HT-29 (cell line): ENCODE data around the gene SLC39A13. TPM values are rescaled to one million over a fixed set of nuclear protein-coding genes. Genes with fewer than 3 reads are reported as not detected.
A peak's percentile ranks its signal among the peaks of the same experiment; 100 is the strongest.

ENCODE experiments used
- DNase-seq: peaks from one replicate; pipeline ENCODE4 v3.0.0-alpha.2; 2015; ENCODE audit warnings: low spot score
- total RNA-seq: library from RNA; depleted of rRNA; stranded (reverse); fragments of >200 nt; shearing (Covaris generic); gene quantifications from 2 replicates; pipeline ENCODE4 v1.2.3, GENCODE V29; 2014; rRNA removed

Gene SLC39A13
- 56.0 and 67.0 TPM in 2 replicates for total RNA-seq

DNA sequence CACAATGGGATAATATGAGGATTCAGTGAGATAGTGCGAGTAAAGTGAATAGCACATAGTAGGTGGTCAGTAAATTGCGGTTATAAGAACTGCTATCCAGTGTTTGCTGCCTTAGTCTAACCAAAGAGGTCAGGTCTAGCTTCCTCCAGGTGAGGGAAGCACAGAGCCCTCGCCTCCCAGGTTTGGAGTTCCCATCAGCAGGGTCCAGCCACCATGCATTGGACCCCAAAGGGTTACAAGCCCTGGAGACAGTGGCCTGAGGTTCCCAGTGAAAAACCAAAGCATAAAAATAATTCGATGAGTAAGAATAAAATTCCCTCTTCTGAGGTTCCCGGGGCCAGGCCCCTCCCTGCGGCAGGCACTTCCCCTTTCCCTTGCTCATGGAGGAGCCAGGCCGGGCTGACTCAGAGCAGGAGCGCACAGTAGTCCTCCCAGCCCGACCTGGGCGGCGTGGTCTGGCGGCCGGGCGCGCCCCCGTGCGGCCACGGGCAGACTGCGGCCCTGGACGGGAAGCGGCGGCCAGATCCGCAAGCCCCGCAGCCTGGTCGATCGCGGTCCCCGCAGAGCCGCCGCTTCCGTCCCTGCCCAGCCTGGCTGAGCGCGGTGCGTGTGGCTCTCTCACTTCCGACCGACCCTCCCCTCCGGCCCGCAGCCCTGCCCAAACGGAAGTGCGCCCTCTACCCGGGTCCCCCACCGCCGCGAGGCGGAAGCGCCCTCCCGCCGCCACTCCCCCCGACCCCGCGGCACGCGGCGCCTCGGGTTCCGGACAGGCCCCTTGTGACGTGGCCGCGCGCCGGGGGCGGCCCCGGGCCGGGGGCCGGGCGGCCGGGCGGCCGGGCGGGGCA is at the start of gene SLC39A13:
SLC39A13 (plus strand) TSS at position 845 of the 845 bp plus-strand sequence. CDS start 1,505 bp downstream, outside the sequence.
- peak; percentile 94 for DNase-seq

DNA sequence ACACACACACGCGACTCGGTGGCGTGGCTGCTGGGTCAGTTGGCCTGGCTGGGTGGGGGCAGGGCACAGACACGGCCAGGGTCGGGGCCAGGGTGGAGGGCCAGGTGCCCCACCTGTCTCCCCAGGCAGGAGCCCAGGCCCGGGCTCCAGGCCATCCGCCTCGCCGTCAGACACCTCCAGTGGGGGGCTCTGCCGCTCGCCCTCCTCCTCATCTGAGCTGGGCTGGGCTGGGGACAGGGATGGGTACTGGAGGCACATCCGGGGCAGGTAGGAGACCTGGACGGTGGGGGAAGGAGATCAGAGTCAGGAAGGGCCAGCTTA is 49.7 kb upstream of the SLC39A13 start:
- DNase-seq: no peak

DNA sequence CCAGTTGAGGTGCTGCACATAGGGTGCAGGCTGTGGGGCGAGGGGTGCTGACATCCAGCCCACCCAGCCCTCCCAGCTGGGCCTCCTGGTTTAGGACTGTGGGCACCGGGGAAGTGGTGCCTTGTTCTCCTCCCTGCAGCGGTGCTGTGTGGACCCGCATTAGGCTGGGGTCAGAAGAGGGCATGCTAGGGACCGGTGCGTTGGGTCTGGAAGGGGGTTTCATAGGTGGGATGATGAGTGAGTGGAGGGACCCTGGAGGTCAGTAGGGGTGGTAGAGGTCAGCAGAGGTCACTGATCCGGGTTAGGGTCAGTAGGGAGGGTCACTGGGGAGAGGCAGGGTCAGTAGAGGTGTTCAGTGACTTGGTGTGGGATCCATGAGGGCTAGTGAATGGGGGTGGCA is 49.2 kb upstream of the SLC39A13 start:
- DNase-seq: no peak

DNA sequence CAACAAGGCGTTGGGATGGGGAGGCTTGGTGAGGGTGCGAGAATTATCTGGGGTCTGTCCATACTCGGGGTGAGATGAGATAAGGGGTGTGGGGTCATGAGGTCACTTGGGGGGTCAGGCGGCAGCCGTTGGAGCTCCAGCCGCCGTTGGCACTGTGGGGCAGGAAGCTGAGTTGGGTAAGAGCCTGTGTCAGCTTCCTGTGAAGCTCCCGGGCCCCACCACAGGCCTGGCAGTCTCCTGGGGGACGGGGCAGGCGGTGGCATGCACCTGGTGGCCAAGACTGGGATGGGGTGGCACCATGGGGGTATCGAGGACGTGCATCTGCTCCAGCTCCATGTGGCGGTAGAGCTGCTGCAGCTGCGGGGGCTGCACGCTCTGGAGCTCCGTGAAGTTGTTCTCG is 48.8 kb upstream of the SLC39A13 start:
- DNase-seq: no peak

DNA sequence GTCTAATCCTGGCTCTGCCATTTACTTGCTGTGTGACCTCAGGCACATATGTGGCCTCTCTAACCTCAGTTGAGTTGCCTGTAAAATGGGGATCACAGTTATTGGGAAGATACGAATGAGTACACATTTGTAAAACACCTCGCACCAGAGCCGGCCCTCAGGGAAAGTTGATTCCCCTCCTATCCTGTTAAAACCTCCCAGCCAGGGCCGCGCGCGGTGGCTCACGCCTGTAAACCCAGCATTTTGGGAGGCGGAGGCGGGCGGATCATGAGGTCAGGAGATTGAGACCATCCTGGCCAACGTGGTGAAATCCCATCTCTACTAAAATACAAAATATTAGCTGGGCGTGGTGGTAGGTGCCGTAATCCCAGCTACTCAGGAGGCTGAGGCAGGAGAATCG is 48.0 kb upstream of the SLC39A13 start:
- no peak for DNase-seq

DNA sequence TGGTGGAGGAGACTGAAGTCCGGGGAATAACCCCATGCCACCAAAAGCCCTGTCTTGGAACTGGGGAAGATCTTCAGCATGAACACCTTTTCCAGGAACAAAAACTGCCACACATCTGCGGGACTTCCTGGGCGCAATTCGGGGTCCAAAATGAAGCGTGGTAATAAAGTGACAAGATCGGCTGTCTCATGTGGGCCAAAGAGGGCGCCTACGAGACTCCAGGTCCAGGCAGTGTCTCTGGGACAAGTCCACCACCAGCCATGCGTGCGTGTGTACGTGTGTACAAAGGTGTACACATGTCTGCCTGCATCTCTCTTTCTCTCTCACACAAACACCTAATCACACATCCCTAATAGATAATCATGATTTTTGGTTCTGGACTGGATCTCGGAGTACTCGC is 47.0 kb upstream of the SLC39A13 start:
- no peak for DNase-seq

DNA sequence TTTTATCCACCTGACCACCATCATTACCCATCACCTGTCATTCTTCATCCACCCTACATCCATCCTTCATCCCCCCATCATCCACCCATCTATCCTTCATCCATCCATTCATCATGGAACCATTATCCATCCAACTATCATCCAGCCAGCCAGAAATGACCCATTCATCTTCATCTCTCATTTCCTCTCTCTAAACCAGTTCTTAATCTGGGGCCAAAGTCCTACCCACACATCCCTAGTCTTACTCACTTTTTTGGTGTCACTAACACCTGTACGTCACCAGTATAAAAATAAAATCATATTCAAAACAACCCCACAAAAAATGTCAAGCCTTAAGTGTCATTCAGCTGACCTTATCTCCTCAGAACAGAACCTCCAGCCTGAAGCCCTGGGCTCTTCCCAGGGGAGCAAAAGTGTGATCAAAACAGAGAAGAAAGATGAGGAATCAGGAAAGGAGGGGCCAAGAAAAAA is 42.3 kb upstream of the SLC39A13 start:
- no peak for DNase-seq

DNA sequence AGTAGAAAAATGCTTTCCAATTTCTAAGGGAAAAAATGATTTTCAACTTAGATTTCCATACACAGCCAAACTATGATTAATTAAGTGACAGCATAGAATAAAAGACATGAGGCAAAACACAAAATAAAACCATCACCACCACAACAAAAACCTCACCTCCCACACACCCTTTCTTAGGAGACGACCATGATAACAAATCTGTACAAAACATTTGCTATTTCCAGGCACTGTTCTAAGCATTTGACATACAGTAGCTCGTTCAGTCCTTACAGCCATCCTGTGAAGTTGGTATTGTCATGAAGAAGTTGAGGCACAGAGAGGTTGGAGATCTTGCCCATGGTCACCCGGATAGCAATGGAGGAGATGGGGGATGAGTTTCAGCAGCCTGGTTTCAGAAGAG is 38.7 kb upstream of the SLC39A13 start:
- DNase-seq: no peak

DNA sequence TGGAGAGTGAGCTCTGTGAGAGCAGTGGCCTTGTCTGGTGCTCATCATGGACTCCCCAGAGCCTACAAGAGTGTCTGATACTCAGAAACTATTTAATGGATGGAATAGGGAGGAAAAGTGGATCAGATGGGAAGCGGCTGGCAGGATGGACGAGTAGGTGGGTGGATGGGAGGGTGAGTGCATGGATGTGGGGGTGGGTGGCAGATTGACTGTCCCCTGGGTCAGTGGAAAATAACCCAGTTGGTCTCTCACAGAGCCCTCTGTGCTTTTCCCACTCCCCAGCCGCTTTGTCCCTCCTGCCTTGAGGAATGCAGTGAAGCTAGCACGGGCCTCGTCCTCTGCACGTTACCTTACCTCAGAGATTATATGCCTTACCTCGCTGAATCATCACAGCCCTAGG is 36.0 kb upstream of the SLC39A13 start:
- no peak for DNase-seq

DNA sequence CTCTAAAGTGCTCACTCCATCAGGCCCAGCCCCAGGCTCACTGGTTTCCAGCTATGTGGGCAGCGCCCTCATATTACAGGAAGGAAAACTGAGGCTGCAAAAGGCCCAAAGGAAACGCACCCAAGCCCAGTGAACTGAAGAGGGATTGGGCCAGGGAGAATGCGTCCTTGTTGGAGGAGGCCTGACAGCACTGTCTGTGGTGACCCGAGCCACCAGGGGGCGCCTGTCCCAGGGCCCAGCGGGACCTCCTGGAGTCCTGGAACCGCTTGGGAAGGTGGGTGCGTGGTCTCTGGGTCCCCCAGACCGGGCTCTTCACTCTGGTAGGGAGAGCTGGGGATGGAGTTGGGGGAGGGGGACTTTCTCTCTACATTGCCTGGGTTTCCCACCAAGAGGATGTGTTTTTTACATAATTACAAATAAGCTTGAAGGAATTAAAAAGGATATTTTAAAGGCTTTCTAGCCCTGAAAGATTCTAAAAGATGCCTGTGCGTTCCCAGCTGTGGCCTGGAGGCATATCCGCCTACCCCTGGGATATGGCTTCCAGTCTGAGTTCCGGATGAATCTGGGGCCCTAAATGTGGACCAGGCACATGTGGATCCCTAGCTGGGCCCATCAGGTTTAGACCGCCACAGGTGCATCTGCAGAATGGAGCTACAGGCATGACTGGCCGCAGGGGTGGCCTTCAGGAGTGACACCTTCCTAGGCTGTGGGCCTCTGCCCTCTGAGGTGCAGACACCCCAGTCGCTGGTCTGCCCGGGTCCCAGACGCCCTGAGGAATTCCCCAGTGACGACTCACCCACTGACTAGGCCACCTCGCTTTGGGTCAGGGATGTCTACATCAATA is 34.3 kb upstream of the SLC39A13 start:
- DNase-seq: peak; percentile 83

DNA sequence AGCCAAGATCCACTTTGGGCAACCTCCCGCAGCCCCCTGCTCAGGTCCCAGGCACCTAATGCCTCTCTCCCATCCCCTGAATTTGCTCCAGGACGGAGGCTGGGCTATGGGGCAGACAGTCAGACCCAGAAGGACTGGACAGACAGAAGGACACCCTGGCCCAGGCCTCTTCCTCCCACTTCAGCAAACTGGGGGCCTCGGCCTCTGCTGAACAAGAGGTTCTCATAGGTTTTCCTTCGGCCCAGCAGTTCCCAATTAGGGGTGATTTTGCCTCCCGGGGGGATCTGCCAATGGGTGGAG is 33.7 kb upstream of the SLC39A13 start:
- DNase-seq: no peak

DNA sequence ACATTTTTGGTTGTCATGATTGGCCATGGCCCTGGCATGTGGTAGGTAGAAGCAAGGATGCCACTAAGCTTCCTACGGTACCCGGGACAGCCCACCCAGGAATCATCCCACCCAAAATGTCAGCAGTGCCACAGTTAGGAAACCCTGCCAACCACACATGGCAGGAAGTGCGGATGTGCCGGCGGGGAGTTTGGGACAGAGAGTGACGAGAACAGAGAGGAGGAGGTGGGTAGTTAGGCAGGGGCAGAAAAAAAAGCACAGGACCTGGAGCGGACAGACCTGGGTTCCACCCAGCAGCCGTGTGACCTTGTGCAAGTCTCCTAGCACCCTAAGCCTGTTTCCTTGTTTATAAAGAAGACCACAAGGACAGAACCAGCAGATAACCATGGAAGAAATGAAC is 33.4 kb upstream of the SLC39A13 start:
- DNase-seq: no peak

DNA sequence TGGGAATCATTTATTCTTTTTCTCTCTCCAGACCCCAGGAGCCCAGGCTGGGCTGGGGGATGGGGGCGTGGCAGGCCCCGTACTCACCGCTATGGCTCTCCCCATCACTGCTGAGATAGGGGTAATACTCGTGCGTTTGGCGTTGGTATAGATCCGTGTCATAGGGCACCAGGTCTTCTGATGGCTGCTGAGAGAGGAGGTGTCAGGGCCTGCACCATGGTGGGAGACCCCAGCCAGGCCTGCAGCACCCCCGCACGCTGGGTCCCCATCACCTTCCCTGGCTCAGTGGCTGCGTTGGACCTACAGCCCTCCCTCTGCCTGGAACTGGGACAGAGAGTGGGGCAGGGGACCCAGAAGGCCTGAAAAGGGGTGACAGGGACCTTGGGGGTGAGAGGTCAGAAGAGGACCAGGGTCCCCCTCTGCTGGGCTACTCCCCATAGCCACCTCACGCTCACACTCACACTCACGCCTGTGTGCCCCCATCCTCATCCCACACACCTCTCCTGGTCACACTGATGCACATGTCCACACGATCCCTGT is 32.8 kb upstream of the SLC39A13 start:
- no peak for DNase-seq

DNA sequence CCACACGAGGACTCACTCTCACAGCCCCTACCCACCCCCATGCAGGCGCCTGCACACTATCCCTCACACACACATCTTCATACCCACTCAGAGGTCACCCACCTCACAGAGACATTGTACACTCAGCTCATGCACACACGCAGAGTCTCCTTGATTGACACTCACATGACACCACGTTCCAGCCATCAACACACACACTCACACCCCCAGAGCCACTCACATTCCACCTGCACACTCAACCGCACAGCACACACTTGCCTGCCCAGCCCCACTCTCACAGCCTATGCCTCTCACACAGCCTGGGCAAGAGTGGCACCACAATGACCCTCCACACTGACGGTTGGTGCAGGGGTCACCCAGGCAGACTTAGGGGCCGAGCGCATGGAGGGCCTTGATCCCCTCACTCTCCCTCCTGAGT is 32.3 kb upstream of the SLC39A13 start:
- DNase-seq: no peak

DNA sequence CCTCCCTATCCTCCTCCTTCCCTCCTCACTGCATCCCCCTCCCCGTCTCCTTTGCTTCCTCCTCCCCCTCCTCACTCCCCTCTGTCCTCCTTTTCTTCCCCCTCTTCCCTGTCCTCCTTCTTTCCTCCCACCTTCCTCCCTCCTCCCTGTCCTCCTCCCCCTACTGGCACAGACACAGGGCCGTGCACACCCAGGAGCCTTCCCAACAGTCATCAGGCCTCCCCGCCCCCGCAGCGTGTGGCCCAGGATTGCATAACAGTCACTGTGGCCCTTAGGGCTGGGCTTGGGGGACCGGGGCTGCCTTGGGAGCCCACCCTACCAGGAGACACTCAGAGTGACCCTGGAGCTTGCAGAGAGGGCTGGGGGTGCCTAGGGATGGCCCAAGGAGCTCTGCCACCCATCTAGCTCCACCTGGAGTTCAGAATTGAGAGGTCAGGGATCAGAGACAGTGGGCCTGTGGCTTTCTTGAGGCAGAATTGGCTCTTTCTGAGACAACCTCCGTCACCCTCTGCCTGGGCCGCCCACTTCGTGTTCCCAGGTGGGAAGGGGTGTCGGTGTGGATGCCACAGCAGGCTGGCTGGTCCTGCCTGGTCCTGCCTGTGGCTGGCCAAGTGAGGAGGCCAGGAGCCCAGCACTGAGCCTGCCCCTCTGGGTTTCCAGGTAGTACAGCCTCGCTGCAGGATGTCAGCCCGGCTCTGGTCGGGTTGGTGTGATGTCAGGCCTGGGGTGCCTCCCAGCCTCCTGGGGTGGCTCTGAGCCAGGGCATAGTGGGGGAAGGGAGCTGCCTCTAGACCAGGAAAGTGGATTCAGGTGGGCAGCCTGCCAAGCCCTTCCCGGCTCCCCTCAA is 31.6 kb upstream of the SLC39A13 start:
- no peak for DNase-seq

DNA sequence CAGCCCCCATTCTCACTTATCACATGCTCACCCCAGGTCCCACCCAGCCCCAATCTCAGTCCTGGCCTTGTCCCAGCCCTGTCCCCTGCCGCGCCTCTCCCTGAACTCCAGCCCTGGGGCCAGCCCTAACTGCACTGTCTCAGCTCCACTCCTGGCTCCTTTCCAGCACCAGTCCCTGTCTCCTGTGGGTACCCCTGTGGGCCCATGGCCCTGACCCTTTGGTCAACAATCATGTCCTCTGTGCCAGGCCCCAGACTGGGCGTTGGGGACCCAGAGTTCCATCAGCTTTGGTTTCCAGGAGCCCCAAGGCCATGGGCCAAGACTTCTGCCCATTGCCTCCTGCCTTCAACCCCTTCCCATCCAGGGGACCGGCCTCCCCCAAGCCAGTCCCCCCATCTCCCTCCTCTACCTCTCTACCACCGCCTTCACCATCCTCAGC is 30.8 kb upstream of the SLC39A13 start:
- no peak for DNase-seq

DNA sequence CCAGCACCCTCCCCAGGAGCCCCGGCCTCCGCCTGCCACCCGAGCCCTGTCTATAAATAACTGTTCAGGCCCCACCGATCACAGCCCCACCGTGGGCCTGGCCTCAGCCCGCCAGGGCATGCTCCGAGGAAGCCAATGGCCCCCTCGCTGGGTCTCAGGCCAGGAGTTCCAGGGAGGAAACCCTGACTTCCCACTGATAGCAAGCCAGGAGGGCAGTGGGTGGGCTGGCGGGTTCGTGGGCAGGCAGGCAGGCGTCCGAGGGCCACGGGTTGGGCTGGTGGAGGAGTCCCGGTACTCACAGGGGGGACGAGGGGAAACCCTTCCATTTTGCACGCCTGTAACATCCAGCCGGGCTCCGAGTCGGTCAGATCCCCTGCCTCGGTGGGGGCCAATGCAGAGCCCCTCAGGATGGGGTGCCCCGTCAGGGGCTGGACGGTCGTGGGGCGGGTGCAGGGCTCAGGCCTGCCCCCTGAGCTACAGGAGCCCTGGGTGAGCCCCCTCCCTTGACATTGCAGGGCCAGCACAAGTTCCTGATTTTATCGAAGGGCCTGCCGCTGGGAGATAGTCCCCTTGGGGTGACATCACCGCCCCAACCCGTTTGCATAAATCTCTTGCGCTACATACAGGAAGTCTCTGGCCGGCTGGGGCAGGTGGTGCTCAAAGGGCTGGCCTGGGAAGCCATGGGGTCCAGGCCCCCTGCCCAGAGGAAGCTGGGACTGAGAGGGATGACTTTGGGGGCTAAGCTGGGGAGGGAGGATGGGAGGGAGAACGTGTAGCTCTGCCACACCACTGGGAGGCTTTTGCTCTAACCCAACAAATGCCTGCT is 30.2 kb upstream of the SLC39A13 start, which contains the start of gene SPI1:
SPI1 (minus strand) TSS at position 538 of the 826 bp plus-strand sequence; CDS start at position 344, 194 bp downstream.
- DNase-seq: no peak

DNA sequence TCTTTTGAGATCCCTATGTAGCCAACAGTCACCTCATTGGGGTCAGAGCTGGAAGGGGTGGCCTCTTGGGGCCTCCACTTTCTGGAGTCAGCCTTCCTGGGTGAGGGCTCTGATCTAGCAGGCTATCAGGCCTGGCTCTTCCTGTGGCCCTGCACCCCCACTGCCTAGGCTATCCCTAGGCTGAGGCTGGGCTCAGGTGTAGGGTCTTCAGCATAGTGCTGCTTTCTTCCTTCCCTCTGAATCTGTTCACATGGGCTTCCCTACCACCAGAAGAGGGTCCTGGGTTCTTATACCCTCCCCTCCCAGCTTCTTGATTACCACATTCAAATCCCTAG is 29.6 kb upstream of the SLC39A13 start:
- no peak for DNase-seq

DNA sequence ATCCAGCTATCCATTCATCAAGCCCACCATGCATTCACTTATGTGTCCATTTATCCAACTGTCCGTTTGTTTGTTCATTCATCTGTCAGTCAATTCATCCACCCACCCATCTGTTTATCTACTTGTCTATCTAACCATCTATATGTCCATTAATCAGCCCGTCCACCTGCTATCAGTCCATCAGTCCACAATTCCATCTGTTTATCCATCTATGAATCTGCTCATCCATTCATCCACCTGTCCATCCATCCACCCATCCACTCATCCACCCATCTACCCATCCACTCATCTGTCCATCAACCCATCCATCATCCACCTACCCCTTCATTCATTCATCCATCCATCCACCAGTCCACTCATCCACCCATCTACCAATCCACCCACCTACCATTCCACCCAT is 29.1 kb upstream of the SLC39A13 start:
- DNase-seq: no peak

DNA sequence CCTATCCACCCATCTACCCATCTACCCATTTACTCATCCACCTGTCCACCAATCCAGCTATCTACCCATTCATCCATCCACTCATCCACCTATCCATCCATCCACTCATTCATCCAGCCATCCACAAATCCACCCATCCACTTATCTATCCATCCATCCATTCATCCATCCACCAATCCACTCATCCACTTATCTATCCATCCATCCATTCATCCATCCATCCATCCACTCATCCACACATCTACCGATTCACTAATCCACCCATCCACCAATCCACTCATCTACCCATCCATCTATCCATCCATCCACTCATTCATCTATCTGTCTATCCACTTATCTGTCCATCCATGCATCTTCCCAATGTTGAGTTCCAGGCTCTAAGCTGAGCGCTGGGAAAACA is 28.3 kb upstream of the SLC39A13 start:
- DNase-seq: no peak

DNA sequence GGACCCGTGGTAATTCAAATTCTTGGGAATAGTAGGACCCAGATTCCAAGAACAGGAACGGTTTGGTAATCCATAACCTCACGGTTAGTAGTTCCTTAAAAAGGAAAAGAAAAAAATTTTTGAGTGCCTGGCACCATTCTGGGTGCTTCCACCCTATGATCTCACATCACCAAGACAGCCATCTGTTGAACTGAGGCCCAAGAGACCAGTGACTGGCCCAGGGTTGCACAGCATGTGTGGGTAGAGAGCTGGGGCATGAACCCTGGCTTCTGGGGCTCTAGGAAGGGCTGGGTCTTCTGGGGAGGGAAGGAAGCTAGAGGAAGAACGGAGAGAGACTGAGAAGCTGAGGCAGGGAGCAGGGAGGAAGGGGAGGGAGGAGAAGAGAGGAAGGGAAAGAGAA is 25.3 kb upstream of the SLC39A13 start:
- no peak for DNase-seq
